Umbilical cord (tissue), 2 donors: ENCODE data around the gene NSFL1C. TPM values are rescaled to one million over a fixed set of nuclear protein-coding genes. Genes with fewer than 3 reads are reported as not detected.

Source experiments
- DNase-seq: peaks from one replicate; pipeline ENCODE4 v3.0.0-alpha.2; 2015; ENCODE audit warnings: low spot score
- total RNA-seq: library from RNA; depleted of rRNA; stranded (reverse); fragments of >200 nt; gene quantifications from one replicate; pipeline ENCODE4 v1.2.3, GENCODE V29; 2014; ENCODE audit warnings: low replicate concordance; ENCODE audit not compliant: insufficient read depth

Gene NSFL1C
- total RNA-seq, 1 donor from 2014 or later: 40.9 TPM

DNA sequence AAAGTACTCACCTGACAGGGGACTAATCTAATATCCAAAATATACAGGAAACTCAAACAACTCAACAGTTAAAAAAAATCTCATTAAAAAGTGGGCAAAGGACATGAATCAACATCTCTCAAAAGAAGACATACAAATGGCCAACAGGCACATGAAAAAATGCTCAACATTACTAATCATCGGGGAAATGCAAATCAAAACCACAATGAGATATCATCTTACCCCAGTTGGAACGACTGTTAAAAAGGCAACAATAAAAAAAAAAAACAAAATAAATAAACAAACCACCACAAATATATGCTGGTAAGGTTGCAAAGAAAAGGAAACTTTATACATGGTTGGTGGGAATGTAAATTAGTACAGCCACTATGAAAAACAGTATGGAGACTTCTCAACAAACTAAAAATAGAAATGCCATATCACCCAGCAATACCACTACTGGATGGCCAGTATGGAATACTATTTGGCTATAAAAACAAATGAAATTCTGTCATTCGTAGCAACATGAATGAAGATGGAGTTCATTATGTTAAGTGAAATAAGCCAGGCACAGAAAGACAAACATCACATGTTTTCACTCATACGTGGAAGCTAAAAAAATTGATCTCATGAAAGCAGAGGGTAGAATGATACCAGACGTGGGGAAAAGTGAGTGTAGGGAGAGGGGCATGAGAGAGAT lies 17.9 kb upstream of the NSFL1C start:
- DNase-seq: no peak

DNA sequence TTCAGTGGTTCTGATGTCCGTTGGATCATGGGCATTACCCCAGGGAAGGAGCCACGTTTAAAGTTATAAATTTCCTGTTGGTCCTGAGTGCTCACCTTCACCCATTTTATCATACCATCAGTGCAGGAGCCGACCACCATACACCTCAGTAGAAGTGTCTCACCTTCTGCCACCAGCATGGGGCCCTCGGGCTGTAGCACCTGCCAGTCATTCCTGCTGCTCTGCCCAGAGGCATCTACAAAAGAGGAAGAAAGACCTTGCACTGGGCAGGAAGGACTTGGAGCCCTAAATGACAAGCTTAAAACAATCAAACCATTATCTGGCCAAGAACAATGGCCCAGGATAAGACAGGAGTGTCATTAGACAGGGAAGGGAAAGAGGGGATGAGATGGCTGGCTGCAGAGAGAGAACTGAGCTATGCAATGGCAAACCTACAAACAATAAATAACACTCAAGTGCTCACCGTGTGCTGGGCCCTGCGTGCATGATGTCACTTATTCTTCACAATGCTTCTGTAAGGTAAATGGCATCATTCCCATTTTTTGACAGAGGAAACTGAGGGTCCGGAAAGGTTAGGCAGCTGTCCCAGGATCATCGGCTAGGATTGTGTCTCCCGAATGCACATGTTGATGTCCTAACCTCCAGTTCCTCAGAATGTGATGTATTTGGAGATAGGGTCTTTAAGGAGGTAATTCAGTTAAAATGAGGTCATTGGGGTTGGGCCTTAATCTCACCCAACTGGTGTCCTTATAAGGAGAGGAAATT lies 13.4 kb upstream of the NSFL1C start:
- DNase-seq: no peak

DNA sequence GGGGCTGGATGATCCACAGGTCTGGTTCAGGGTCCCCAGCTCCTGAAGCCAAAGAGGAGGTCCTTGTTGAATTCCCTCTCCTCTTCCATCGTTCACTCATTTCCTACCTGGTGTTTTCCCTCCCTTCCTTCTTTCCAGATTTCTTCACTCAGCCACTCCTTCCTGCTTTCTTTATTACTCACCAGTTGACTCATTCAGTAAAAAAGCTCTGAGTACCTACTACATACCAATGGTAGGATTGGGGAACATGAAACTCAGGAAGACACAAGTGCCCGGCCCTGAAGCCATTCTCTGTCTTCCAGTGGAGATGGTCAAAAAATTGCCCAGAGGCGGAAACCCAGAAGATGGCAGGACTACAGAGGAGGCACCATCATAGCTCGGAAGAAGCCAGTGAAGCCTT lies 11.9 kb upstream of the NSFL1C start:
- no peak for DNase-seq

DNA sequence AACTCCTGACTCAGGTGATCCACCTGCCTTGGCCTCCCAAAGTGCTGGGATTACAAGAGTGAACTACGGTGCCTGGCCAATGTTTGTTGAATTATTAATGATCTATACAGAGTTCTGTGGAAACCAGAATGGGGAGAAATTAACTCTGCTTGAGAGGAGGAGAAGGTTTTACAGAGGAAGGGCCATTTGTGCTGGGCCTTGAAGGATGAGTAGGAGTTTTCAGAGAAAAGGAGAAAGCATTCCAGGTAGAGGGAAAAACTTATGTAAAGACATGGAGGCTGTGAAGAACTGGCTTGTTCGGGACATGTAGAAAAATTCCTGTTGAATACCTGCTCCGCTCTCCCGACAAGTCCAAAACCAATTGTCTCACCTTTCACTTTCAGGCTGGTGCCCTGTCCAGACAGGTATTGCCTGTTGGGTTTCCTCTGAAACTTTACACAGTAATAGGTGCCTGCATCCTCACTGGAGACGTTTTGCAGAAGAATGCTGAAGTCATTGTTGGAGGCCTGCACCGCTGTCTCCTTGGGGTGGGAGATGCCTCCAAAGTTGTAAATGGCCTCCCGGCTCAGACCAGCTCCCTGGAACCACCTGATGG lies 11.3 kb upstream of the NSFL1C start:
- DNase-seq: no peak

DNA sequence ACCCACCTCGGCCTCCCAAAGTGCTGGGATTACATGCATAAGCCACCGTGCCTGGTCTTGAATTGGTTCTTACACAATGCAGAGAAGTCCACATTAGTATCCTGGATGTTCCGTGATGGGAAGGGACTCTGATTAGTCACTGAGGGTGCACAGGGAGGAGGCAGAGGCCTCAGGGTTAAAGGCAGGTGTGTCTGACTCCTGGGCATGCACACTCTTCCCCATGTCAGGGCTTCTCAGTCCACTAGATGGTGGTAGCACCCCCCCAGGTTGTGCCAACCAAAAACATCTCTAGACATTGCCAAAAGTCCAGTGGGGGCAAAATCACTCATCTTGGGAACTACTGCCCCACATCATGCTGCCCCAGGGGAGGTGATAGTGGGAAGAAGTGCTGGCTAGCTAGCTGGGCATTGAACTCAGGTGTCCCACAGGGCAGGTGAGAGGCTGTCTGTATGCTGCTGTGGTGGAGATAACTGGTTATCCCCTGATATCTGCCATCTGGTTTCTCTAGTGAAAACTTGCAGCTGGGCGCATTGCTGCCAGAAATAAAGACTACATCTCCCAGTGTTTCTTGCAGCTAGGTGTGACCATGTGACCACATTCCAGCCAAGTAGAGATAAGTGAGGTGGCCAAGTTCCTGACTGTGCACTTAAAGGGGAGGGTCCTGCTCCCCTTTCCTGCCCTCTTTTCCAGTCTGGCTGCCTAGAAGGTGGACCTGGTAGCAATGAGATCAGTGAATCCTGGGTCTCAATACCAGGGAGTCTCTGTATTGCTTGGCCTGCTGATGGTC lies 8.4 kb upstream of the NSFL1C start:
- DNase-seq: no peak

DNA sequence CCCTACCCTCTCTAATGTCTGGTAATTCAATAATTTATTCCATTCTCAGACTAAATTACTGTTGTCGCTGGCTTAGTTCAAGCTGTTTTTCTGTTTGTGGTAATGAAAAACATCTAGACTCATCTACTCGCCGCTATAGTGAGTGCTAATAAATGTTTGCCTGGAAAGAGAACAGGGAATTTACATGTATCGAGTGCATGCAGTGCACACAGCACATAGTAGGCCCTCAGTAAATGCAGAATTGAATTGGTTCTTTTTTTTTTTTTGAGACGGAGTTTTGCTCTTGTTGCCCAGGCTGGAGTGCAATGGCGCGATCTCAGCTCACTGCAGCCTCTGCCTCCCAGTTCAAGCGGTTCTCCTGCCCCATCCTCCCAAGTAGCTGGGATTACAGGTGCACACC lies 7.7 kb upstream of the NSFL1C start:
- no peak for DNase-seq

DNA sequence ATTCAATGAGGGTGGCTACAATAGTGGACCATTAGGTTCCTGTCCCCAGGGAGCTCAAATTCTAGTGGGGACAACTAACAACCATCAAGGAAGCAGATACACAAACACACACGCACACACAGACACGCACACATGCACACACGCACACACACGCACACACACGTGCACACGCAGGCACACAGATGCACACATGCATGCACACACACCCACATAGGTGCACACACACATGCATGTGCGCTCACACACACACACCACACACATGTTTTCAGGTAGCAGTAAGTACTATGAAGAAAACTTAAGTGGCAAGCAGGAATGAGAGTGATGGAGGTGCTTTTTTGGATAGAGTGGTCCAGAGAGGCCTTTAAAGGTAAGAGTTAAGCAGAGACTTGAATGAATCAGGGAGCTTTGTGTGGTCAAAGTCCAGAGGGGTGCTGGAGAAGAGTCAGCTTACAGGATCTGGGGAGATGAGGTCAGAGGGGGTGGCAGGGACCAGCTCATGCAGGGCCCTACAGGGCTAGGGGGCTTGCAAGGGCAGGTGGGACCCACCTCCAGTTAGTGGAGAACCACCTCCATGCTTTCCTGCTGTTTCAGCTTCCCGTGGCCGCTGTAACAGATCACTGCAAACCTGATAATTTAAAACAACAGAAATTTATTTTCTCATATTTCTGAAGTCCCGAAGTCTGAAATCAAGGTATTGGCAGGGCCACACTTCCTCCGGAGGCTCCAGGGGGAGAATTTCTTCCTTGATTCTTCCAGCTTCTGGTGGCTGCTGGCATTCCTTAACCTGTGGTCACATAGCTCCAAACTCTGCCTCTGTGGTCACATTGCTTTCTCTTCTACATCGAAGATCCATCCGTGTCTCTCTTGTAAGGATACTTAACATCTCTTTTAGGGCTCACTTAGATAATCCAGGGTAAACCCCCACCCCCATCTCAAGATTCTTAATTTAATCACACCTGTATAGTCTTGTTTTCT lies 6.9 kb upstream of the NSFL1C start:
- DNase-seq: no peak

DNA sequence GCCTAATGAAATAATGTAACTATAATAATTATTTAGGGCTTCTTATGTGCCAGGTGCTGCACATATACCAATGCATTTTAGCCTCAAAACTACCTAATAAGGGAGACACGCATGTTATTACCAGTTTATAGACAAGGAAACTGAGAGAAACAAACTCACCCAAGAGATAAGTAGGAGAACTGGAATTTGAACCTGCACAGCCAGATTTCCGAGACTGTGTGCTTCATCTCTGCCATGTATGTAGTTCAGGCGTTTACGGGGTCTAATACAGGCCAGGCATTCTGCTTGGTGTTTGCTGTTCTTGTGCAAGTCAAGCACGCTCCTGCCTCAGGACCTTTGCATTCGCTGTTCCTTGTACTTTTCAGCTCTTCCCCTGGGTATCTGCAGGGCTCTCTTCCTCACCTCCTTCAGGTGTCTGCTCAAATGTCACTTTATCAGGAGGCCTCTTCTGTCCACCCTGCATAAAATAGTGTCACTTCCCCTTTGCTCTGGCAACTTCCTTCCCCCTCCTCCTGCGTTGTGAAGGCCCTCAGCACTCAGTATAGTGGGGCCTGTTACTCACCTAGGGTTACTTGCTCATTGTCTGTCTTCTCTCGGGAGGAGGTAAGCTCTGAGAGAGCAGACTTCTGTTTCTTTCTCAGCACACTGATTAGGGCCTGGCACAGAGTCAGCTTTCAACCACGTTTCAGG lies 6.1 kb upstream of the NSFL1C start:
- no peak for DNase-seq

DNA sequence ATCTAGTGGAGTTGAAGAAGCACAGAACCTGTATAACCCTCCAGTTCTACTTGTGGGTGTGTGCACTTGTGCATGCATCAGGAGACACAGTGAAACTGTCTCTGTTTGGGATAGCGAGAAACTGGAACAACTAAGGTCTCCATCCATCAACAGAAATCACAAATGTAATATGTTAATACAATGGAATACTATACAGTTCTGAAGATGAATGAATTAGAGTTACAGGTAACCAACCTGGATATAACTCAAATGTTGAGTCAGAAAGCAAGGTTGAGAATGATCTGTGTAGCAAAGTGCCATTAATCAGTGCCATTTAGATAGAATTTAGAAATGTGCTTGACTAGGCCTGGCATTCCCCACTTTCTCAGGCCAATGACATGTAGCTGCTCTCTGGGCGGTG lies 4.6 kb upstream of the NSFL1C start:
- no peak for DNase-seq

DNA sequence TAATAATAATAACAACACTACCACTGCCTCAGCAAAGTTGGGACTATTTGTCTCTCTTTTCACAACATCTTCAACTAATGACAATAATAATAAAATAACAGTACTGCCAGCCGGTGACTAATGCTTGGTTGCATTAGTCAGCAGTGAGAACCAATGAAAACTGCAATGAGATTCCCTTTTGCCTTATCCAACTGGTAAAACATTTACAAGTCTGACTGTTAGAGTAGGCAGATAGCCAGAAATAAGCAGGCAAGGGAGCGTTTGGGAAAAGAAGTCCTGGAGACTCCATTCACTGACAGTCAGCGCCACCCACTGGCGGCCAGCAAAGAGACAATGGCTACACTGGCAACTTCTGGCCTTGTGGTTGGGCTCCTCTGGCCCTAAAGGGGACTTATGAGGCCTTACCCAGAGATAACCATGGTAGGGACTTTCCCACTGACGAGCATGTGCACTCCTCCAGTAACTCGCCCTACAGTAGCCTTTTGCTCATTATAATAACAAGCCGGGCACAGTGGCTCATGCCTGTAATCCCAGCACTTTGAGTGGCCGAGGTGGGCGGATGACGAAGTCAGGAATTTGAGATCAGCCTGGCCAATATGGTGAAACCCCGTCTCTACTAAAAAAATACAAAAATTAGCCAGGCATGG lies 3.4 kb upstream of the NSFL1C start:
- peak; percentile 90 for DNase-seq

DNA sequence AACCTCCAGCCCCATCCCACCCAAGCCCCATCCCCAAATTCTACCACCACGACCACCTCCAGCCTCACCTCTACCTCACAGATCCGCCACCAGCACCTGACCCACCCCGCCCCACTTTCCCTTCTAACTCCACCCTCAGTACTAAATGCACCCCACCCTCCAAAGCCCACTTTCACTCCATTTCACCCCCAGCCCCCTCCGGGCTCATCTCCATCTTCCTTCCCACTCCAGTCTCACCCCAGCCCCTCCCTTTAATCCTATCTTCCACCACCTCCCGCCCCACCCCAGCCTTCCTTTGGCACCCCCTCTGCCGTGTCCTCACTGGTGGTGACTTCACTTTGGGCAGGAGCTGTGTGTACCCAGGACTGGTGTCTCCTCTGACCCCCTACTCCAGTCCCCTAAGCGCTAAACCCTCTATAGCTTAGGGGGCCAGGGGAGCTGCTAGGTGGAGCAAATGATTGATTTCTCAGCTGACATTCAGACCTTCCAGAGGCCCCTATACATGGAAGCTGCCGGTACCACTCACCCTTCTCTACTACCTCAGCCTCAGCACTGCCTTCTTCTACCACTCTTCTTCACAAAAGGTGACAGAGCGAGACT lies 2.8 kb upstream of the NSFL1C start:
- no peak for DNase-seq

DNA sequence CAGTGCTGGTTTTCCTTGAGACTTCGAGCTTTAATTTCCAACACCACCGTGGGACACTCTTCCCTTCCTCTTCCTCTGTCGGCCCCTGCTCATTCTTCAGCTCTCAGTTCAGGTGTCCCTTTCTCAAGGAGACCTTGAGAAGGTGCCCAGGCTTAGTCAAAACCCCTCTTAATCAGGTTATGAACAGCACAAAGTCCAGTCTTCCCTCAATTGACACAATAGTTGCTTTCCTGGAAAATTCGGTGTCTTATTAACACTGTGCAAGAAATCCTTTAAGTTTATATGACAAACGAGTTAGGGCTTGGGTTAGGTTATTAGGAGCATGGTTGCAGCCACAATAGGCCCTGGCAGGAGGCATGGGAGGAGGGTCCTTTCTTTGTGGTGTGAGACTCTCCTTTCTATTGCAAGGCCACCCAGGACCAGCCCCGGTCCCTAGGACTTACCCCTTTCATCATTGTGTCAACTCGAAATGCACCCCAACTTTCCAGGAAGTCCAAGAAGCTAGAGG lies 1.5 kb upstream of the NSFL1C start:
- no peak for DNase-seq

DNA sequence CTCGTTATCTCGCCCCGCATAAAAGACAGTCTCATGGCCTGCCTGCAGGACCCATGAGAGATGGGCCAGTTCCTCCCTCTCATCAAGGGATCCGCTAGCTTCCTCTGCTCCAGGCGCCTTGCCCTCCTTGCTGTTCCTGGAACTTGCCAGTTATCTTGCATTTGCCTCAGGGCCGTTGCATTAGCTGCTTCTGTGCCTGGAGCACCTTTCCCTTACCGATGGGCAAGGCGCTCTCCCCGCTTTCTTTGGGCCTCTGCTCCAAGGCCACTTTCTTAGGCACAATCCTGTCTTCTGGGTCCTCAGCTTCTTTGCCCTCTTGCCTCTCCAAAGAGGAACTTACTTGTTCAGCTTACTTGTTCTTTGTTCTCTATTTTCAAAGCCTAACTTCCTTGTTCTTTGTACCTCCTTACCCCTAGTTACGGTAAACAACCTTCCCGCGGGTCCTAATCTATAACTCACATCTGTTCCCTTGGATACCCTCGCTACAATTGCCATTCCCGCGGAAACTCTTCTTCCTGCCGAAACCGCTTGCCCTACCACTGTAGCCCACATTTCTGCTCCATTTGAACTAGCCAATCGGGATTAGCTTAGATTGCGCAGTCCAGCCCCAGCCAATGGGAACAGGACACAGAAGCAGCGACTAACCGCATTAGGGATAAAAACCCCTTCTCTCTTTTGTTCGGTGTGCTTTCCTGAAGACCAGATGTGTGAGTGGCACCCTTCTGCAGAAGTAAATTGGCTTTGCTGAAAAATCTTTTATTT lies 887 bp upstream of the NSFL1C start:
- peak; percentile 23 for DNase-seq

DNA sequence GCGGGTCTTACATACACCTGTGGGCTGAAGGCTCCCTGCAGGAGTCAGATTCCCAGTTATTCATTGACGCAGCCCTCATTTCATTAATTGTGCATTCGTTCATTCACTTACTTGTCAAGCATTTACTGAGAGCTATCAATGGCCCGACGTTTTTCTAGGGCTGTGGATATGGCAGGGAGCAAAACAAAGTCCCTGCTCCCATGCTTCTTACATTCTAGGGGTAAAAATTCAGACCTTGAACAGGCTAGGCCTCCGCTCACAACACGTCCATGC lies 369 bp upstream of the NSFL1C start:
- DNase-seq: no peak

DNA sequence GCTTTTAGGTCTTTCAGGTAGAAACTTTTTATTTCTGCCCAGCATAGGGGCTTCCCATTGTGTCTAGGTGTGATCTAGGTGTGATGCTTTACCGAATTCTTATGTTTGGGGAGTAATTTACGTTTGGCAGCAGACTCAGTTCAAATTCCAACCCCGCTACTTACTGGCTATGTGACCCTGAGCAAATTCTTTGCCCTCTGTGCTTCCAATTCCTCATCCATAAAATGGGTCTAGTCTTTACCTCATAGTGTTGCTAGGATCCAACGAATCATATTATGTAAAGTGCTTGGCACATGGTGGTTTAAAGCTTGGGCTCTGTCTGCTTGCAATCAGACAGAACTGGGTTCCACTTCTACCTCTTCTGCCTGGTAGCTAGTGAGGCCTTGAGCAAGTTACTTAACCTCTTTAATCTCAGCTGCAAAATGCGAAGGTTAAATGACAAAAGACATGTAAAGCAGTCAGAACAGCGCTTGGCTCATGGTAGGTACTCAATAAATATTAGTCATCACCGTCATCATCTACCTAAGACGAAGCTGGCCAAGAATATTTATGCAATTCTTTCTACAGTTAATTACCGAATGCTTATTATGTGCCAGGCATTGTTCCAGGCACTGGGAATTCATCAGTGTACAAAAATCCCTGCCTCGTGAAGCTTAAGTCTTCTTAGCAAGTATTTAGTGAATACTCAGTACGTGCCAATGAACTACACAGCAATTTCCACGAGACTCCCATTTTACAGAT lies 1.0 kb downstream of the NSFL1C start:
- DNase-seq: no peak

DNA sequence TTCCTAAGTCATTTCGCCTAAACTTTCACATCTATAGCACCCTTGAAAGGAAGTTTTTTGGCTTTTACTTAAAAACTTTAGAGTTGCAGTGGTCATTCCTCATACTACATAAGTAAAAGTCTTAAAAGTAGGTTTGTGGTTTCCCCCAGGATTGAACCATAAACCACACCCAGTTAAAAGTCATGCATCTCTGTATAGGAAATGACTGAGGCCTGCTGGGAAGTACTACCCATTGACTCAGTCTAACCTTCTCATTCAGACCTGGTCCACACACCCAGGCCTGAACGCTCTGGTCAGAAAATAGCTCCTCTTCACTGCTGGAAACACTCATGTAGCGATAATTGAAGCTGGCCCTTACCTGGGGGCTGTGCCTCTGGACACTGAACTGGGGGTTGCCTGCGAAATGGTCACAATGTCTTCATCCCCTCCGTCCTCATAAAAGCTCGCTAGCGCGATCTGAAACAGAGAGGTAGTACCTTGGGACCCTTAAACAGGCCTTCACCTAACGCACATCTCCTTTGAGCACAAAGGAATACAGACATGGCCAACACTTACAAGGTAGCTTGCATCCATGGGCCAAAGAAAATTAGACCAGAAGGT lies 2.6 kb downstream of the NSFL1C start:
- DNase-seq: no peak

DNA sequence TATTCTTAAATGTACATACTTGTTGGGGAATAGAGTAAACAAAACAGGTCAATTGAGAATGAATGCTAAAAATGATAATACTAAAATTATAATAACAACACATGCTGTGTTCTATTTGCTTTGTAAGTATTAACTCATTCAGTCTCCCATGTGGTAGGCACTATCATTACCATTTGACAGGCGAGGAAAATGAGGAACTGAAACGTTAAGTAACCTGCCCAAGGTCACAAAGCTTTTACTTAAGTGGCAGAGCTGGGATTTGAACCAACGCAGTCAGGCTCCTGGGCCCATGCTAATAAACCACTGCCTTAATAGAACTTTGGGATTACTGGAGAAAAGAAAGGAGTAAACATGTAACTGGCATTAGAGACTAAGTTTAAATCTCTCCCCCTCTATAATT lies 3.8 kb downstream of the NSFL1C start:
- DNase-seq: no peak

DNA sequence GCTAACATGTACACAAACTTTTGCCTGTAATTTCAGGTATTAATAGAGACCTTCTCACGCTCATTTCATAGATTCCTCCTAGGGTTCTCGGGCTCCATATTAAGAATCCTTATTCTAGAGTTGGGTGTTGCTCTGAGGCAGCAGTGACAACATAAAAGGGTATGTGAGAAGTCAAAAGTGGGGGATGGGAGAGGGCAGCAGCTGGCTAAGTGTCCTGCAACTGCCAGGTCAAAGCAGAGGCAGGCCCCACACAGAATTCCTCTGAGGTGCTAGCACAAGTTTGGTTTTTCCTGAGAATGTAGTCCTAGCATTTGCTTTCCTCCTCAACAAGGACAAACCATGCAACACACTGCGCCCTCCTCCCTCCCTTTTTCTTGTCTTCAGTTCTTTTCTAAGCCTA lies 4.6 kb downstream of the NSFL1C start:
- DNase-seq: no peak
